DOHH2 (cell line): ENCODE results near the gene SGCE.

Experiments
- CTCF ChIP-seq: fragments of 200-600 bp; sonication (generic); IDR thresholded peaks from one replicate; pipeline ENCODE4 v1.5.1; 2014; ENCODE audit warnings: antibody characterized with exemption, mild to moderate bottlenecking, low read depth, low read length; ENCODE audit not compliant: poor library complexity, severe bottlenecking
- EZH2phosphoT487 ChIP-seq: fragments of 200-600 bp; sonication (generic); IDR thresholded peaks from 2 replicates; pipeline ENCODE4 v1.6.1; 2017; ENCODE audit warnings: borderline replicate concordance, mild to moderate bottlenecking, antibody characterized with exemption, low read length, moderate library complexity, mixed read lengths

GRCh38 chr7:94605031-94605430, 50.9 kb downstream of the SGCE start:
- no peak for TF ChIP-seq EZH2phosphoT487
- no peak for TF ChIP-seq CTCF
